ENCODE results near the gene NIP7.

DNA sequence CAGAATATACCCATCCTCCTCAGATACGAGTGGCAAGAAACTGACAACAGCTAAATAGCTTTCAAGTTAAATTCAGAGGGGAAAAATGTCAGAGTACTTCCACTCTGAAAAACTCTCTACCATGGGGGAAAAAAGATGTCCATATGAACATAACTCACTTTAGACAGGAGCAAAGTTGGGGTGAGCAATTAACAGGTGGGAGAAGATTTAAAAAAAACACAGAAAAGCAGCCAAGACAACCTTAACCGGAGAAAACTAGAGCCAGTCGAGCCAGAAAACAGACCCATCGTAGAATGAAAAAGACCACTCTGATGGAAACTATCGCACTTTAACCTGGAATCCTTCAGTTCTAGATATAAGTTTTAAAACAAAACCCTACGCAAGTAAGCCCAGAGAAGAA lies 45.4 kb downstream of the NIP7 start:
- TF ChIP-seq, protein P1, sequence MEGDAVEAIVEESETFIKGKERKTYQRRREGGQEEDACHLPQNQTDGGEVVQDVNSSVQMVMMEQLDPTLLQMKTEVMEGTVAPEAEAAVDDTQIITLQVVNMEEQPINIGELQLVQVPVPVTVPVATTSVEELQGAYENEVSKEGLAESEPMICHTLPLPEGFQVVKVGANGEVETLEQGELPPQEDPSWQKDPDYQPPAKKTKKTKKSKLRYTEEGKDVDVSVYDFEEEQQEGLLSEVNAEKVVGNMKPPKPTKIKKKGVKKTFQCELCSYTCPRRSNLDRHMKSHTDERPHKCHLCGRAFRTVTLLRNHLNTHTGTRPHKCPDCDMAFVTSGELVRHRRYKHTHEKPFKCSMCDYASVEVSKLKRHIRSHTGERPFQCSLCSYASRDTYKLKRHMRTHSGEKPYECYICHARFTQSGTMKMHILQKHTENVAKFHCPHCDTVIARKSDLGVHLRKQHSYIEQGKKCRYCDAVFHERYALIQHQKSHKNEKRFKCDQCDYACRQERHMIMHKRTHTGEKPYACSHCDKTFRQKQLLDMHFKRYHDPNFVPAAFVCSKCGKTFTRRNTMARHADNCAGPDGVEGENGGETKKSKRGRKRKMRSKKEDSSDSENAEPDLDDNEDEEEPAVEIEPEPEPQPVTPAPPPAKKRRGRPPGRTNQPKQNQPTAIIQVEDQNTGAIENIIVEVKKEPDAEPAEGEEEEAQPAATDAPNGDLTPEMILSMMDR (conservative IDR thresholded peaks at IDR 0.05 in 1 of 2, IDR thresholded peaks at IDR 0.05 in 1 of 2; ENCODE audit: extremely low read depth in 1 of 2, insufficient read depth in 1 of 2, low read depth in 1 of 2, low read length in 2 of 2): no peak
- no peak for TF ChIP-seq EZH2 (IDR thresholded peaks at IDR 0.05; ENCODE audit: borderline replicate concordance, low read length)

All from mammary epithelial cell (primary cell).